NCI-H1930 (cell line): Measurements from ENCODE around the gene AGL.
"Not testable (repeated sequence)": the region's sequence is repeated elsewhere in the genome, so short reads cannot be mapped to it uniquely, and the experiment has no call there.

Experiments
- DNase-seq, 2 experiments: peaks; one replicate each; lab custom pipeline; 2025; lab: John Stamatoyannopoulos, UW

Gene AGL

DNA sequence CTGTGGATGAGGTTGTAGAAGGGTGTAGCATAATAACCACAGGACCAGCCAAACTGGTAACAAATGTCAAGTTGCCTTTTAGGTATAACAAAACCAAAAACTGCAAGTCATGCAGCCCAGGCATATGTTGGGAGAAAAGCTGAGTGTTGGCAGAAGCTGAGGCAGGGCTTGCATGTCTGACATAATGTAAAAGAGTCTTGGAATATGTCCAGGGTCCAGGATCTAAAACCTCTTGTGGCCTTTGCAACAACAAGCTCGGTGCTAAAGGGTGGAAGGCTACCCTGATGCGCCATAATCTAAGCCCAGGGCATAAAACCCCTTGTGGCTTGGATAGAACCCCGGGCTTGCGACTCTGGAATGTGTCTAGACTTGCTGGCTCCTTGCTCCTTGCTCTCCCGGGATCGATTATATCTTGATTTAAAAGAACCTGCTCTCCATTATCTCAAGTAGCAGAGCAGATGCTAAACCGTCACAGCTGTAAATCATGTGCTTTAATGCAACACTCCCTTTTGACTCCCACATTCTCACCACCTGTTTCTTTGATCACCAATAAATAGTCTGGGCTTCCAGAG, 93.1 kb downstream of the AGL start:
- no peak for DNase-seq

DNA sequence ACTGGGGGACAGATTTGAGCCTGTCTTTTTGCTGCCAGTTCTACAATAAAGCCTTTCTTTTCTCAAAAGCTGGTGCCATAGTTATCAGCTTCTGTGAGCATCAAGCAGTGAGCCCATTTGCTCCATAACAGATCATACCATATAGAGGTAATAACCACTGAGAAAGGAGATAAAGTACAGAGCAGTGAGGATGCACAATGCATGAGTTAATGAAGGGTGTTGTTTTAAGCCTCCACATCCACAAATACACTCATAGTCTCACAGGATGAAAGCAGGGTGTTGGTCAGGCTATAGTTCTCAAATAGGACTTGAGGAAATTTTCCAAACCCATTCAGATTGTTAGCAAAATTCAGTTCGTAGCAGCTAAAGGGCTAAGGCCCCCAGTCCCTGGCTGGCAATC, 94.0 kb downstream of the AGL start:
- no peak for DNase-seq

GRCh38 chr1:99945174-99945573, 95.0 kb downstream of the AGL start:
- no peak for DNase-seq

DNA sequence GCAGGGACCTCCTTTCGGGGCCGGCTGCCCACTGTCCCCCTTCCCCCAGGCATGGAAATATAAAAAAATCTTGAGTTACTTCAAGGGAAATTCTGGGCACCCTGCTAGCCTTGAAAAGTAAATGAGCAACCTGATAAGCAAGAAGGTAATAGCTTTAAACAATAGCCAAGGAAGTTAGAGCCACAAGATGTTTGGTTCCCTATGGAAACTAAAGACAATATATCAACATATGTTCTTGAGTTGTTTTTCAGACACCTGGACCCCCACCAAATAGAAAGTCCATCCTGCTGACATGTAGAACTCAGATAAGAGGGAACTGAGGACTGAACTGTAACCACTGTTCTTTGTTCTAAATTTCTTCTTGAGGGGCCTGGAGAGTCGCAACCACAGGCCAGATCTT, 100.3 kb downstream of the AGL start:
- DNase-seq = no peak

GRCh38 chr1:99952522-99952921, 102.4 kb downstream of the AGL start:
- no peak for DNase-seq

GRCh38 chr1:99955375-99955774, 105.2 kb downstream of the AGL start:
- no peak for DNase-seq

GRCh38 chr1:99956755-99957154, 106.6 kb downstream of the AGL start:
- no peak for DNase-seq

DNA sequence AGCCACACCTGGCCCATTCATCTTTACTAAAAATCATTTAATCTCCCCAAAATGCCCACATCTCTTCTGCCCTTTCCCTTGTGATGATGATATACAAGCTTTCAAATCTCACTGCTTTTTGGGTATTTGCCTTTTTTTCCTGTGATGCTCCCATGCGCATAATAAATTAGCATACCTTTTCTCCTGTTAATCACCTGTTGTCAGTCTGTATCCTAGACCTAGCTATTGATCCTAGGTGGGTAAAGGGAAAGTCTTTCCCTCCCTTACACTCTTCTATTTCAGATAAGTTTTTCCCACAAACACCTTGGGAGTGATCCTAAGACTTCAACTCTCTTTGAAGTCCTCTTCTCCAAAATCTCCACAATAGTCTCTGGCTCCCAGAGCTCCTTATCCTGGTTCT, 107.7 kb downstream of the AGL start:
- DNase-seq = no peak

DNA sequence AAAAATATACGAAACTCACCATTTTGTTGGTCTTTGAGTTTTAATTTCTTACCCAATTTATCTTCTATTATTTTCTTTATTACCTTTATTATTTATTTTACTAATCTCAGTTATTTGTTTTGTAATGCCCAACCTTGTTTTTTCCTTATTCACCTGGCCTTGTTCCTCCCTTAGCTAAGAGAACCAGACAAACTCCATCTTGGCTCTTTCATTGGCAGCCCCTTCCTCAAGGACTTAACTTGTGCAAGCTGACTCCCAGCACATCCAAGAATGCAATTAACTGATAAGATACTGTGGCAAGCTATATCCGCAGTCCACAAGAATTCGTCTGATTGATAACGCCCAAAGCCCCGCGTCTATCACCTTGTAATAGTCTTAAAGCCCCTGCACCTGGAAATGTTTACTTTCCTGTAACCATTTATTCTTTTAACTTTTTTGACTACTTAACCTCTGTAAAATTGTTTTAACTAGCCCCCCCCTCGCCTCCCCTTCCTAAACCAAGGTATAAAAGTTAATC, 109.1 kb downstream of the AGL start:
- not testable (repeated sequence) for DNase-seq

DNA sequence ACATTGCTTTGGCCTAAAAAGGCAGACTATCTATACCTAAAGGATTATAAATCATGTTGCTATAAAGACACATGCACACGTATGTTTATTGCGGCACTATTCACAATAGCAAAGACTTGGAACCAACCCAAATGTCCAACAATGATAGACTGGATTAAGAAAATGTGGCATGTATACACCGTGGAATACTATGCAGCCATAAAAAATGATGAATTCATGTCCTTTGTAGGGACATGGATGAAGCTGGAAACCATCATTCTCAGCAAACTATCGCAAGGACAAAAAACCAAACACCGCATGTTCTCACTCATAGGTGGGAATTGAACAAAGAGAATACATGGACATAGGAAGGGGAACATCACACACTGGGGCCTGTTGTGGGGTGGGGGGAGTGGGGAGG, 110.1 kb downstream of the AGL start:
- DNase-seq = not testable (repeated sequence)

DNA sequence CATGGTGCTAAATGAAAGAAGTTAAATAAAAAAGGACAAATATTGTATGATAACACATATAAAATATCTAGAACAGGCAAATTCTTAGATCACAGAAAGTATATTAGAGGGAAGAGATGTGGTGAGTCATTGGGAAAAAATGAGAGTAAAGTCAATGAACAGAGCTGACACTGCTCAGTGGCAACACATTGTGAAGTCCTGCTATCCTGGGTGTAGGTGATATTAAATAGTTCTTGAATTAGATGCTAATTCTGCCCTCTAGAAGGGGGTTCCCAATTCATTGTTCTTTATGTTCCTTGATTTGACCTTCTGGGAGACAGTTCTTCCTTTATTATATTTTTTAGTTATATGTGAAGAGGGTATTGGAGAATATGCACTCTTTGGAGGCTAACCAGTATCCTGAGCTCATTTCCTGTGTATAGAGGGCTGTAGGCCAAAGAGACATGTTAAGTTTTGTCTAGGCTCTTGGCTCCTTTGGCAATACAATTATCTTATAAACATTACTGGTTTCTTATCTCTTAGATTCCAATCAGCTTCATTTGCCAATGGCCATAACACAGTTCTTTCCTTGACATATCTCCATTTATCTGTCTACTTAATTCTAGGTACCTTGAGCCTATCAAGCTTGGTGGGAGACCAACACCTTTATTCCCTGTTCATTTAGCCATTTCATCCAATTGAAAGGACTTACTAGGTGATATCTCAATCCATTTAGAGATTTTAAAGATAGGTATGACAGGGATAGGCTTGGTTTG, 113.1 kb downstream of the AGL start:
- no peak for DNase-seq

DNA sequence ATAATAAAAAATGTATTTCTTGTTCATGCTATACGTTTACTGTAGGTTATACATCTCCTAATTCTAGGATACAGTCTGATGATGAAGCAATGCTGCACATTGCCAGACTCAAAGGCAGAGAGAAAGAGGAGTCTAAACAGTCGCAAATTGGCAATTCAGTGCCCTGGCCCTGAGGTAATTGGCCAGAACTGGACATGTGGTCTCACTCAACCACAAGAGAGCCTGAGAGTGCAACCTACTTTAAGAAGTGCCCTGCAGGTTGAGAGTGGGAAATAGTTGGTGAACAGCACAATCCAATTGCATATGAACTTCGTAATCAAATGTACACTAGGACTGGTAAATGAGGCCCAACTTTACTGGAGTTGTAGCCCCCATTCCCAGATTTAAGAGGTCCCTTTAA, 114.6 kb downstream of the AGL start:
- no peak for DNase-seq

- DNase-seq = no peak
These were observed 115.7 kb downstream of the AGL start for GRCh38 chr1:99965646-99966375.

GRCh38 chr1:99968214-99968613, 118.1 kb downstream of the AGL start:
- no peak for DNase-seq

DNA sequence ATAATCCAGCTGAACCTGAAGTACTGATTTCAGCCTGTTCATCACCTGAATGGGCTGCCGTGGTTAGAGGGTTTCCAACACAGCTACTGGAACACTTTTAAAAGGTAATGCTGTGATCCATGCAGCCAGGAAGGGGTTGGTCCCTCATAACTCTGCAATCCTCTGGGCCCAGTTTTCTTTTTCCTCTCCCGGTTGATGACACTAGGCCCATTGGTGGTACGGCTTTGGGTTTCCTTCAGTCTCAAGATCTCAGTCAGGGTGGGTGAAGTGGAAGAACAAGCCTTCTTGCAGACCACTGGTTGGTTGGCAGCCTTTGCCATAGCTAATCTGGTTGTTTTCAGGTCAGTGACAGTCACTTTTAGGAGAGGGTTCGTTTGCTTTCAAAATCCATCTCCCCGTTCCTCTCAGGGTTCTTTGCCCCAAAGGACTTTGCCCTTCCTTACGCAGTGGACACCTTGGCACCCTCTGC, 119.1 kb downstream of the AGL start:
- DNase-seq = no peak

- peak; percentile 60 to 63 for DNase-seq
These were observed 119.8 kb downstream of the AGL start, which contains the start of gene SLC35A3 for GRCh38 chr1:99969729-99970621. SLC35A3 (plus strand) TSS chr1:99969996; CDS start chr1:99993555, 23,559 bp downstream.

DNA sequence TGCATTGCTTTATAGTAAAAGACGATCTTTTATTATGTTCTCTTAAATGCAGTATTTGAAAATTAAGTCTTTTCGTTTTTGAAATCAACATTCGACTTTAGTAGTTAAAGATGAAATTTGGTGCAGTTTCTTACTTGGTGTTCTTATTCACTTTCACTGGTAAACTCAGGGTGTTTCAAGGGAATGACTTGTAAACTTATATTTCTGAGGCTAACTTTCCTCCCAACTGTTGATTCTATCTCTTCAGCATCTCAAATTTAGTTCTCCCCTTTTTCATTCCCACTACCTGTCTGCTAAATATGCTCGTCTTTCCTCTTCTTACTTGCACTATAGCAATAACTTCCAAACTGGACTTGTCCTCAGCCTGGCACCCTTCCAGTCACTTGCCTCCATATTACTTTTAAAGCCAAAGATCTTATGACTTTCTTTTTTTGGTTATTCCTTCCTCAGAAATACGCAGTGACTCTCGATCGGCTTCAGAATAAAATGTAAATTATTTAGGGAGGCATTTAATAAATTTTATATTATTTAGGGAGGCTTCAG, 120.6 kb downstream of the AGL start:
- no peak for DNase-seq

DNA sequence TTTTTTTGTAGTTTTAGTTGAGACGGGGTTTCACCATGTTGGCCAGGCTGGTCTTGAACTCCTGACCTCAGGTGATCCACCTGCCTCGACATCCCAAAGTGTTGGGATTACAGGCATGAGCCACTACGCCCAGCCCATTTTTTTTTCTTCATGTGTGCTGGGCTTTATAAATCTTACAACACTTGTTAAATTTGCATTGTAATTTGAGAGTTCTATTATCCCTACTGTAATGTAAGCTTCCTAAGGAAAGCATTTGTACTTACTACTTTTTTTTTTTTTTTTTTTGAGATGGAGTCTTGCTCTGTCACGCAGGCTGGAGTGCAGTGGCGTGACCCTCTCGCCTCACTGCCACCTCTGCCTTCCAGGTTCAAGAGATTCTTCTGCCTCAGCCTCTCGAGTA, 121.9 kb downstream of the AGL start:
- DNase-seq = not testable (repeated sequence)
